Stimulated activated naive B cell treated with anti-CD40 and anti-IgM and Interleukin-4, amounts not matched to agents 10 μg/mL and 1 μg/mL and 100 μg/mL, for 72 hours (primary cell): Measurements from ENCODE around the gene DIAPH2.
A peak's percentile ranks its signal among the peaks of the same experiment; 100 is the strongest.

ENCODE experiments used
- ATAC-seq, 2 donors: fragments of 150-1000 bp; cut with Tn5 transposase; replicated peaks; 2 replicates each; pipeline ENCODE4 v1.10.0; 2021; ENCODE audit warnings: moderate library complexity in 1 of 2
- DNase-seq: peaks from one replicate; pipeline ENCODE4 v3.0.0; 2021
- H3K27ac Mint-ChIP-seq: one replicate; pipeline ENCODE4 v1.8.0; 2022; ENCODE audit warnings: mild to moderate bottlenecking, mixed read lengths
- H3K27me3 Mint-ChIP-seq, 2 donors: one replicate each; pipeline ENCODE4 v1.8.0; 2022; ENCODE audit warnings: mixed read lengths in 2 of 2
- H3K36me3 Mint-ChIP-seq, 2 donors: one replicate each; pipeline ENCODE4 v1.8.0; 2022; ENCODE audit warnings: mixed read lengths in 2 of 2, mild to moderate bottlenecking in 1 of 2
- H3K4me1 Mint-ChIP-seq, 2 donors: one replicate each; pipeline ENCODE4 v1.8.0; 2022; ENCODE audit warnings: mixed read lengths in 2 of 2, mild to moderate bottlenecking in 1 of 2
- H3K4me3 Mint-ChIP-seq, 2 donors: one replicate each; pipeline ENCODE4 v1.8.0; 2022; ENCODE audit warnings: mild to moderate bottlenecking in 2 of 2, mixed read lengths in 2 of 2, moderate library complexity in 1 of 2
- H3K9me3 Mint-ChIP-seq, 2 donors: one replicate each; pipeline ENCODE4 v1.8.0; 2022; ENCODE audit warnings: mixed read lengths in 2 of 2, mild to moderate bottlenecking in 1 of 2

DIAPH2 gene

GRCh38 chrX:97109730-97110129, 425.1 kb downstream of the DIAPH2 start:
- Mint-ChIP-seq H3K4me1 (no peaks in the 10 kb centered on the region), H3K27me3 (no peaks in the 10 kb centered on the region), H3K9me3 (no peaks in the 10 kb centered on the region), H3K4me3 (no peak overlapping the region), H3K36me3 (no peaks in the 10 kb centered on the region), H3K27ac (no peak overlapping the region)
- ATAC-seq (no peak), DNase-seq (no peak)

DNA sequence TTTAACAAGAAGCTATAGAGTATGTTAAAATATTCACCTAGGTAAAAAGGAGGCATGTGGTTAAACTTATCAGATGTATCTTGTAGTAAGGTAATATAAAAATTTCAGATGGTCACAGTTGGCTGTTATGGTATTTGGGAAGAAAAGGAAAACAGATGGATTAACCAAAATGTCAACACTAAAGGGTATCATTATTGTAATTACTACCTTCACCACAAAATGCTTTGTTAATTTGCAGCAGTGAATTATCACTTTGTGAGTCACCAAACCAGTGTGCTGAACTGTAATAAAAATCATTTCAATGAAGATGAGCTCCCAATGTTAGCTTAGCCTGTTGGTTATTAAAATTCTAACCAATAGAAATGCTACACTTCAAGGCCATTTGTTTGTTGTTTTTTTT, 432.9 kb downstream of the DIAPH2 start:
- no peak for DNase-seq
- peaks cover 0 to 9% of the 10 kb centered on the region in 2 donors for H3K36me3 Mint-ChIP-seq
- no peak overlapping the region for H3K27ac Mint-ChIP-seq
- no peak for ATAC-seq
- no peaks in the 10 kb centered on the region for H3K4me1 Mint-ChIP-seq
- H3K27me3 Mint-ChIP-seq, result no peaks in the 10 kb centered on the region
- H3K4me3 Mint-ChIP-seq, result no peak overlapping the region
- H3K9me3 Mint-ChIP-seq, result no peaks in the 10 kb centered on the region

GRCh38 chrX:97119474-97120109, 434.9 kb downstream of the DIAPH2 start:
- Mint-ChIP-seq H3K36me3 (peaks cover 0 to 9% of the 10 kb centered on the region in 2 donors), H3K27ac (no peak overlapping the region), H3K27me3 (no peaks in the 10 kb centered on the region), H3K4me3 (no peak overlapping the region), H3K9me3 (no peaks in the 10 kb centered on the region), H3K4me1 (no peaks in the 10 kb centered on the region)
- no peak for DNase-seq
- ATAC-seq, result no peak

- ATAC-seq (no peak), DNase-seq (no peak)
- no peaks in the 10 kb centered on the region for H3K4me1 Mint-ChIP-seq
- H3K4me3 Mint-ChIP-seq, result no peak overlapping the region
- no peak overlapping the region for H3K27ac Mint-ChIP-seq
- peaks cover 0 to 4% of the 10 kb centered on the region in 2 donors for H3K9me3 Mint-ChIP-seq
- no peaks in the 10 kb centered on the region for H3K27me3 Mint-ChIP-seq
- peaks cover 0 to 10% of the 10 kb centered on the region in 2 donors for H3K36me3 Mint-ChIP-seq
Observed at GRCh38 chrX:97123001-97123400, 438.4 kb downstream of the DIAPH2 start.

GRCh38 chrX:97126020-97126419, 441.4 kb downstream of the DIAPH2 start:
- H3K9me3 Mint-ChIP-seq, result peaks cover 0 to 4% of the 10 kb centered on the region in 2 donors
- no peaks in the 10 kb centered on the region for H3K4me1 Mint-ChIP-seq
- no peaks in the 10 kb centered on the region for H3K27me3 Mint-ChIP-seq
- ATAC-seq, result no peak
- H3K36me3 Mint-ChIP-seq, result peaks cover 0 to 2% of the 10 kb centered on the region in 2 donors
- no peak overlapping the region for H3K4me3 Mint-ChIP-seq
- DNase-seq, result no peak
- no peak overlapping the region for H3K27ac Mint-ChIP-seq

- H3K36me3 Mint-ChIP-seq, result no peaks in the 10 kb centered on the region
Observed at GRCh38 chrX:97132664-97133415, 448.2 kb downstream of the DIAPH2 start.

DNA sequence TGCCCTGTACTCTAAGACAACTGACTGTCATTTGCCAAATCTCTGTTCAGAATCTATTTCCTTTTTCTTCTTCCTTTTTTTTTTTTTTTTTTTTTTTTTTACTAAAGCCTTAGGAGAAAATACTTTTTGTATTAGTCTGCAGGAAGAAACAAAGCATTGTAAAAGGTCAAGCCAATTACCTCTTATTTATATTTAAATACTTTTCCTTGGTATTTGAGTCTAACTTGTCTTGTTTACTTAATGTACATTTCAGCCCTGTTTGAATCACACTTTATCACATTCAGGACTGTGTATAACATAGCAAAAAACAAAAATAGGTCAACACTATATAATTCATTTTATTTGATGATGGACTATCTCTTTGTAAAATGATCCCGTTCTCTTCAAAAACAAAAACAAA, 461.3 kb downstream of the DIAPH2 start:
- H3K36me3 Mint-ChIP-seq, result no peaks in the 10 kb centered on the region

More at GRCh38 chrX:97132664-97133415, 448.2 kb downstream of the DIAPH2 start:
- no peaks in the 10 kb centered on the region for H3K27me3 Mint-ChIP-seq
- H3K4me1 Mint-ChIP-seq, result peaks cover 3 to 5% of the 10 kb centered on the region in 2 donors
- DNase-seq, result no peak
- peak; percentile 61 to 65 for ATAC-seq
- no peak overlapping the region for H3K27ac Mint-ChIP-seq
- H3K9me3 Mint-ChIP-seq, result no peaks in the 10 kb centered on the region
- peak overlapping the region in 1 of 2 donors; percentile 41 for H3K4me3 Mint-ChIP-seq

GRCh38 chrX:97155816-97156215, 471.2 kb downstream of the DIAPH2 start:
- H3K27ac Mint-ChIP-seq, result no peak overlapping the region
- no peaks in the 10 kb centered on the region for H3K36me3 Mint-ChIP-seq
- H3K27me3 Mint-ChIP-seq, result no peaks in the 10 kb centered on the region
- DNase-seq (no peak), ATAC-seq (no peak)
- H3K4me3 Mint-ChIP-seq, result no peak overlapping the region
- H3K9me3 Mint-ChIP-seq, result no peaks in the 10 kb centered on the region
- H3K4me1 Mint-ChIP-seq, result no peaks in the 10 kb centered on the region

More for the DNA sequence above, 461.3 kb downstream of the DIAPH2 start:
- peaks cover 0 to 6% of the 10 kb centered on the region in 2 donors for H3K4me1 Mint-ChIP-seq
- H3K27ac Mint-ChIP-seq, result no peak overlapping the region
- DNase-seq, result no peak
- ATAC-seq, result no peak
- H3K9me3 Mint-ChIP-seq, result no peaks in the 10 kb centered on the region
- H3K27me3 Mint-ChIP-seq, result no peaks in the 10 kb centered on the region
- no peak overlapping the region for H3K4me3 Mint-ChIP-seq

DNA sequence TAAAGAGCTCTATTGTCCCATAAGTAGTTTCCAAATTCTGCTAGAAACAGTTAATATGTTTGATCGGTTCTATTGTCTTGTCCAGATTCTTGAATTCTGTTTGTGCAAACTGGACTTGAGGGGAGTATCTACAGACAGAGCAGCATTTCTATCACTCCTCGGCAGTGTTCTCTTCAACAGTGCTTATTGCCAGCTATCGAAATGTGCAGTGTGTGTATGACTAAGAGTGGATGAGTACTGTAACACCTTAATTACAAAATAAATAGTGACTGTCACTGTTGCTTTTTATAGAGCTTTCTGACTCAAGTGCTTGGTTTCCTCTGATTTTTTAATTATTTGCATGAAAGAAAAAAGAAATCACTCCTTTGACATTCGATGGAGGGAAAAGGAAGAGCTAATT, 473.6 kb downstream of the DIAPH2 start:
- DNase-seq (no peak), ATAC-seq (no peak)
- no peaks in the 10 kb centered on the region for H3K4me1 Mint-ChIP-seq
- H3K9me3 Mint-ChIP-seq, result no peaks in the 10 kb centered on the region
- H3K27ac Mint-ChIP-seq, result no peak overlapping the region
- no peaks in the 10 kb centered on the region for H3K36me3 Mint-ChIP-seq
- no peak overlapping the region for H3K4me3 Mint-ChIP-seq
- H3K27me3 Mint-ChIP-seq, result no peaks in the 10 kb centered on the region

DNA sequence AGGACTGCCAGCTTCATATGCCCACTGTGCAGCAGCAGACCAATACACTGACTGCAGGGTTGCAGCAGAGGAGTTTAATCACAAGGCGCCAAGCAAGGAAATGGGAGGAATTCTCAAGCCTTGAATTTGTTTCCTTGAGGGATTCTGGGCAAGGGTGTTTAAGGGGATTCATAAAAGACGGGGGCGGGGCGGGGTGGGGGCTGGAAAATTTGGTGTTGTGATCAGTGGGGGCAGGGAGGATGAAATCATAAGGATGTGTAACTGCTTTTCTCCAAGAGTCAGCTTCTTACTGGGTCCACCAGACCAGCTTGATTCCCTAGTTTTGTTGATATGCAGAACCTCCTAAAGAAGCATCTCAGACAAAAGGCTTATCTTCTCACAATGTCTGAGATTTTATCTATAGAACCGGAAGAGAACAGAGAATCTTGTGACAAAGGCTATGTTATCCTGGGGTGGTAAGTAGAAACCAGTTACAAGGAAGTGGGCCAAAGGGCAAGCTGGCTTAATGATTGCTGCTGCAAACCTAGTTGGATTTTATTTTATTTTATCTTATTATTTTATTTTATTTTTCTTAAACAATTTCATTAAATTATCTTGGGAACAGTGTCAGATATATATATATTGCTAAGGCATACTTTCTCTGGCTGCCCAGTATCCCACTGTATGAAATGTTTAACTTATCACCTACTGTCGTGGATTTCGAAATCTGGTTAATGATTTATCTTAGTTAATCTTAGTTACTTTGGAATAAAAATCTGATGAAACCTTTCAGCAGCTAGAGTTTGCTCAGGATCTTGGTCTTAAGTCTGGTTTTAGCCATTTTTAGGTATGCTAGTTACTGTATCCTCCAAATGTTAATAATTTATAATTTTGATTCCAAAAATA, 475.5 kb downstream of the DIAPH2 start:
- DNase-seq, result no peak
- no peak for ATAC-seq
- H3K9me3 Mint-ChIP-seq, result no peaks in the 10 kb centered on the region

DNA sequence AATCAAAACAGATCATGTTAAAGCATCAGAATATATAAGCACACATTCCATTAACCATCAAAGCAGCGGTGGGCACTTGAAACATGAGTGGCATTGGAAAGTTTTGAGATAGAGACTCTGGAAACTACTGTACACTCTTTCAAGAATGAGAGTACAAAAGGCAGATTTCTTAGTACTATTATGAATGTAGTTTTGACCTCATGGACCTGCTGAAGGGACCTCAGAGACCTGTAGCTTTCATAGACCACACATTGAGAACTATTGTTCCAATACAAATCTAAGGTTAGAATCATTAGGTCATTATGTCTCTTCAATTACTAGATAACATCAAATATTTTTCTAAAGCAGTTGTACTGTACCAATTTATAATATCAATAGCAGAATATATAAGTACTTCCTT, 482.7 kb downstream of the DIAPH2 start:
- ATAC-seq (peak in 1 of 2 donors; percentile 22), DNase-seq (no peak)
- no peak overlapping the region for H3K4me3 Mint-ChIP-seq
- H3K9me3 Mint-ChIP-seq, result no peaks in the 10 kb centered on the region
- no peaks in the 10 kb centered on the region for H3K36me3 Mint-ChIP-seq
- peaks cover 5 to 13% of the 10 kb centered on the region in 2 donors for H3K4me1 Mint-ChIP-seq
- H3K27ac Mint-ChIP-seq, result no peak overlapping the region
- no peaks in the 10 kb centered on the region for H3K27me3 Mint-ChIP-seq

More for the DNA sequence above, 475.5 kb downstream of the DIAPH2 start:
- no peak overlapping the region for H3K27ac Mint-ChIP-seq
- H3K4me1 Mint-ChIP-seq, result no peaks in the 10 kb centered on the region
- no peaks in the 10 kb centered on the region for H3K27me3 Mint-ChIP-seq
- H3K4me3 Mint-ChIP-seq, result no peak overlapping the region
- H3K36me3 Mint-ChIP-seq, result no peaks in the 10 kb centered on the region

GRCh38 chrX:97168646-97169045, 484.0 kb downstream of the DIAPH2 start:
- no peaks in the 10 kb centered on the region for H3K27me3 Mint-ChIP-seq
- peaks cover 5 to 13% of the 10 kb centered on the region in 2 donors for H3K4me1 Mint-ChIP-seq
- DNase-seq (no peak), ATAC-seq (peak in 1 of 2 donors; percentile 25)
- H3K9me3 Mint-ChIP-seq, result no peaks in the 10 kb centered on the region
- H3K27ac Mint-ChIP-seq, result peak overlapping the region; percentile 72
- H3K36me3 Mint-ChIP-seq, result no peaks in the 10 kb centered on the region
- H3K4me3 Mint-ChIP-seq, result no peak overlapping the region

GRCh38 chrX:97175147-97175546, 490.5 kb downstream of the DIAPH2 start:
- no peak overlapping the region for H3K27ac Mint-ChIP-seq
- DNase-seq (no peak), ATAC-seq (no peak)
- H3K27me3 Mint-ChIP-seq, result no peaks in the 10 kb centered on the region
- H3K36me3 Mint-ChIP-seq, result peaks cover 5 to 6% of the 10 kb centered on the region in 2 donors
- no peak overlapping the region for H3K4me3 Mint-ChIP-seq
- peaks cover 0 to under 1% of the 10 kb centered on the region in 2 donors for H3K4me1 Mint-ChIP-seq
- H3K9me3 Mint-ChIP-seq, result peaks cover 0 to under 1% of the 10 kb centered on the region in 2 donors

DNA sequence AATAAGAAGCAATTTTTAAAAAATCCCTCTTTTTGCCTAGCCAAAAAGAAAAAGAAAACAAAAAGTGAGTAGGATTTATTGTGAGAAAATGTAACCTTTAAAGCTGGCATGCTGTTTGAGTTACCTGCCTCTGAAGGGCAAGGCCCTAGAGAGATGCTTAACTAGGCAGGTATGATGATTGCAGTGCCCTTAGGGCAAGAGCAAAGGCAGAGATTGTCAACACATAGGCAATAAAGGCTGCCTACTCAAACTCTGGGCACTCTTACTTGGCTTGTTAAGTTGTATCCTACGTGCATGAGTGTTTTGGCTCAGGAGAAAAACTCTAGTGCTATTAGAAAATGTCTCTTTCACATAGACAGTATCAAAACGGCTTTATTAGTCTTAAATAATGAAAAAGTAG, 505.0 kb downstream of the DIAPH2 start:
- DNase-seq (no peak), ATAC-seq (no peak)
- Mint-ChIP-seq H3K27ac (no peak overlapping the region), H3K27me3 (no peaks in the 10 kb centered on the region), H3K36me3 (no peaks in the 10 kb centered on the region), H3K4me1 (no peaks in the 10 kb centered on the region), H3K4me3 (no peak overlapping the region), H3K9me3 (no peaks in the 10 kb centered on the region)
